Stimulated activated naive CD8-positive, alpha-beta T cell treated with anti-CD3 and anti-CD28 coated beads, Interleukin-15, amount 100 ng/mL, for 72 hours (primary cell): ENCODE measurements around the gene PCGF3.
"Not testable (repeated sequence)": the region's sequence is repeated elsewhere in the genome, so short reads cannot be mapped to it uniquely, and the experiment has no call there.

Source experiments
- ATAC-seq: fragments of 150-1000 bp; cut with Tn5 transposase; 2 replicates; pipeline ENCODE4 v1.10.0; 2021; ENCODE audit warnings: mild to moderate bottlenecking, moderate library complexity
- DNase-seq, 2 donors: peaks; one replicate each; pipeline ENCODE4 v3.0.0; 2021 to 2022
- H3K27ac Mint-ChIP-seq, 2 donors: one replicate each; pipeline ENCODE4 v1.8.0; 2022; ENCODE audit warnings: mild to moderate bottlenecking in 2 of 2, mixed read lengths in 2 of 2, moderate library complexity in 2 of 2
- H3K27me3 Mint-ChIP-seq: one replicate; pipeline ENCODE4 v1.8.0; 2022; ENCODE audit warnings: mixed read lengths
- H3K4me1 Mint-ChIP-seq: one replicate; pipeline ENCODE4 v1.8.0; 2022; ENCODE audit warnings: mild to moderate bottlenecking, mixed read lengths
- H3K4me3 Mint-ChIP-seq, 2 donors: one replicate each; pipeline ENCODE4 v1.8.0; 2022; ENCODE audit warnings: mild to moderate bottlenecking in 2 of 2, mixed read lengths in 2 of 2, moderate library complexity in 1 of 2
- H3K9me3 Mint-ChIP-seq, 2 donors: one replicate each; pipeline ENCODE4 v1.8.0; 2022; ENCODE audit warnings: mixed read lengths in 2 of 2

PCGF3 gene

GRCh38 chr4:744212-744841, 38.7 kb downstream of the PCGF3 start:
- DNase-seq (no peak), ATAC-seq (no peak)
- Mint-ChIP-seq H3K9me3 (no peaks in the 10 kb centered on the region), H3K27me3 (no peaks in the 10 kb centered on the region), H3K4me1 (peaks cover 13% of the 10 kb centered on the region), H3K27ac (peak overlapping the region in 1 of 2 donors; percentile 55), H3K4me3 (no peak overlapping the region)

- Mint-ChIP-seq H3K9me3 (no peaks in the 10 kb centered on the region), H3K4me1 (peaks cover 14% of the 10 kb centered on the region), H3K4me3 (no peak overlapping the region), H3K27me3 (no peaks in the 10 kb centered on the region), H3K27ac (no peak overlapping the region)
- DNase-seq (no peak), ATAC-seq (no peak)
Observed at GRCh38 chr4:747546-748170, 42.0 kb downstream of the PCGF3 start.

GRCh38 chr4:748461-748860, 42.8 kb downstream of the PCGF3 start:
- Mint-ChIP-seq H3K4me3 (no peak overlapping the region), H3K27ac (no peak overlapping the region), H3K4me1 (peaks cover 10% of the 10 kb centered on the region), H3K27me3 (no peaks in the 10 kb centered on the region), H3K9me3 (no peaks in the 10 kb centered on the region)
- ATAC-seq: no peak
- DNase-seq: no peak

DNA sequence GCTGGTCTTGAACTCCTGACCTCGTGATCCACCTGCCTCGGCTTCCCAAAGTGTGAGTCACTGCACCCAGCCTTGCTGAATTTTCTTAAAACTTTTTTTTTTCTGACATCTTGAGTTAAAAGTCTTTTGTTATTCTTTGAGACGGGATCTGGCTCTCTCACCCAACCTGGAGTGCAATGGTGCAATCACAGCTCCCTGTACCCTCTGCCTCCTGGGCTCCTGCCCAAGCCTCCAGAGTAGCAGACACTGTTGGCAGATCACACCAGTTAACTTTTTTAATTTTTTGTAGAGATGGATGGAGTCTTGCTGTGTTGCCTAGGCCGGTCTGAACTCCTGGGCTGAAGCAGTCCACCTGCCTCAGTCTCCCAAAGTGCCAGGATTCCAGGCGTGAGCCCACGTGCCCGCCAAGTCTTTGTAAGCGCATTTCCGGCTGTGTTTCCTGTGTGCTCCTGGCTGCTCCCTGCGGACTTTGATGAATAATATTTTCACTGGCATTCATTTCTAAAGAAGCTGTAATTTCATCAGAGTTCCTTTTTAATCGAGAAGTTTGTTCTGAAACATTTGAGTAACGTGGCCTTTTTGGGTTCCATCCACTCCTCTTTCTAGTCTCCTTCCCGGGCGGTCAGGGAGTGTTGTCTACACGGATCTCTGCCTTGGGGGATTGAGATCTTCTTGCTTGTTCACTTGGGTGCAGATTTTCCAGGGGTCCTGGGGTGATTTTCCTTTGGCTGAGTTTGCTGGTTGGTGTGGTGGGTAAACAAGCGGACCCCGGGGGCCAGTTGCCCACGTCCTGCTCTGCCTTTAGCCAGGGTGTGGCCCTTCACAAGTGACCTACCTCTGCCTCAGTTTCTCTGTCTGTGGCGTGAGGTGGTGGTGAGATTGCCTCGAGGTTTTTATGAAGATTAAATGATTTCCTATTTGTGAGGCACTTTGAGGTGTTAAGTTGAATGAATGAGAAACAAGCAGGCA, 44.4 kb downstream of the PCGF3 start:
- H3K27ac Mint-ChIP-seq: no peak overlapping the region
- H3K9me3 Mint-ChIP-seq: no peaks in the 10 kb centered on the region
- ATAC-seq (no peak), DNase-seq (no peak)
- peaks cover 4% of the 10 kb centered on the region for H3K4me1 Mint-ChIP-seq
- no peaks in the 10 kb centered on the region for H3K27me3 Mint-ChIP-seq
- no peak overlapping the region for H3K4me3 Mint-ChIP-seq

GRCh38 chr4:751676-752075, 46.0 kb downstream of the PCGF3 start:
- peaks cover 4% of the 10 kb centered on the region for H3K4me1 Mint-ChIP-seq
- no peaks in the 10 kb centered on the region for H3K27me3 Mint-ChIP-seq
- H3K4me3 Mint-ChIP-seq: no peak overlapping the region
- ATAC-seq (no peak), DNase-seq (no peak)
- H3K9me3 Mint-ChIP-seq: no peaks in the 10 kb centered on the region
- peak overlapping the region in 1 of 2 donors; percentile 79 for H3K27ac Mint-ChIP-seq

DNA sequence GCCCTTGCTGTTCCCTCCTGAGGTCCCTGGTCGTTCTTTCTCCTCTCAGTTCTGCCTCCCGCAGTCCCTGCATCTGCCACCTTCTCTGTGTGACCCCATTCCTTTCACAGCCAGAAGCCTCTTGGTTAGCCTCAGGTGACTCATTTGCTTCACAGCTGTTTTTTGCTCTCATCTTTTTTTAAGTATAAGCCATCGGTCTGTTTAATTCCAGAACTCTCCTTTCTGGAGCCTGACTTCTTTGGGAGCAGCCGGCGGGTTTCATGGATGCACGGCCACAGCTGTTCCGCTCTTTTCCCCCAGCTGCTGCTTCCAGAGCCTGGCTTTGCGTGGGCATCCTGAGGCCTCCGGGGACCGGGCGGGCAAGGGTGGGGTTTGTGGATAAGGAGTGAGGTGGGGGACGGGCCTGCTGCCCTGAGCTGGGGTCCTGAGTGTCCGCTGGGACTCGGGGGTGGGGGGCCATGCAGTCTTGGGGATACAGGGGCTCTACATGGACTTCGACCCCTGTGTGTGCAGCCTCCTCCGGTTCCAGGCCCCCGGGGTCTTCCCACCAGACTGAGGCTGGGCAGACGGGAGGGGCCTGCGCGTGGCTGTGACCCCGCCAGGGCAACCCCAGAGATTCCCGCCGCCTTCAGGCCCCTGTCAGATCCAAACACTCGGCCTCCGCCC, 46.7 kb downstream of the PCGF3 start:
- DNase-seq (no peak), ATAC-seq (no peak)
- peaks cover 4% of the 10 kb centered on the region for H3K4me1 Mint-ChIP-seq
- no peaks in the 10 kb centered on the region for H3K27me3 Mint-ChIP-seq
- no peaks in the 10 kb centered on the region for H3K9me3 Mint-ChIP-seq
- no peak overlapping the region for H3K4me3 Mint-ChIP-seq
- H3K27ac Mint-ChIP-seq: peak overlapping the region; percentile 46 to 79

DNA sequence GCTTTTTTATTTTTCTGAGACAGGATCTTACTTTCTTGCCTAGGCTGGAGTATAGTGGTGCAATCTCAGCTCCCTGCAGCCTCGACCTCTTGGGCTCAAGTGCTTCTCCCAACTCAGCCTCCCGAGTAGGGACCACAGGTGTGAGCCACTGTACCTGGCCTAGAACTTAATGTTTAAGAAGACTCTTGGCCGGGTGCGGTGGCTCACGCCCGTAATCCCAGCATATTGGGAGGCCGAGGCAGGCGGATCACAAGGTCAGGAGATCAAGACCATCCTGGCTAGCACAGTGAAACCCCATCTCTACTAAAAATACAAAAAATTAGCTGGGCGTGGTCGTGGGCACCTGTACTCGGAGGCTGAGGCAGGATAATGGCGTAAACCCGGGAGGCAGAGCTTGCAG, 47.6 kb downstream of the PCGF3 start:
- H3K27ac Mint-ChIP-seq: peak overlapping the region in 1 of 2 donors; percentile 34
- not testable (repeated sequence) for H3K27me3 Mint-ChIP-seq

GRCh38 chr4:754221-755120, 48.8 kb downstream of the PCGF3 start:
- DNase-seq (no peak), ATAC-seq (peak; percentile 42)
- H3K27ac Mint-ChIP-seq: peak overlapping the region in 1 of 2 donors; percentile 81
- H3K9me3 Mint-ChIP-seq: no peaks in the 10 kb centered on the region
- no peaks in the 10 kb centered on the region for H3K27me3 Mint-ChIP-seq
- no peak overlapping the region for H3K4me3 Mint-ChIP-seq
- H3K4me1 Mint-ChIP-seq: peaks cover 4% of the 10 kb centered on the region

More for the DNA sequence above, 47.6 kb downstream of the PCGF3 start:
- H3K4me1 Mint-ChIP-seq, ATAC-seq, DNase-seq, H3K9me3 Mint-ChIP-seq, H3K4me3 Mint-ChIP-seq: not testable (repeated sequence)

GRCh38 chr4:757111-757510, 51.5 kb downstream of the PCGF3 start:
- Mint-ChIP-seq H3K4me3 (no peak overlapping the region), H3K27me3 (no peaks in the 10 kb centered on the region), H3K9me3 (no peaks in the 10 kb centered on the region), H3K27ac (no peak overlapping the region), H3K4me1 (peaks cover 4% of the 10 kb centered on the region)
- ATAC-seq (no peak), DNase-seq (no peak)

DNA sequence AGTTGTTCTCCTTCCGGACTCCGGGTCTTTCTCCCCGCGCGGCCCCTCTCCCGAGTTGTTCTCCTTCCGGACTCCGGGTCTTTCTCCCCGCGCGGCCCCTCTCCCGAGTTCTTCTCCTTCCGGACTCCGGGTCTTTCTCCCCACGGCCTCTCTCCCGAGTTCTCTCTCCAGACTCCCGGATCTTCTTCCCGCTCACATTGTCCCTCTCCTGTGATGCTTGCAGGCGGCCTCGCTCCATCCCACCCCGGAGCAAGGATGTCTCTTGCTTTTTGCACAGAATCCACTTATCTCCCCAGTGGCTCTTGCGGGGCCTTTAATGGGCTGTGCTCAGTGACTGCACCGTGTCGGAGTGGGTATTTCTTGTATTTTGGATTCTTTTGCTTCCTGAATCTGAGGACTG, 54.2 kb downstream of the PCGF3 start:
- Mint-ChIP-seq H3K27ac (peak overlapping the region; percentile 1 to 5), H3K4me3 (peak overlapping the region in 1 of 2 donors; percentile 1)
- not testable (repeated sequence) for DNase-seq, ATAC-seq, H3K4me1 Mint-ChIP-seq, H3K27me3 Mint-ChIP-seq, H3K9me3 Mint-ChIP-seq

GRCh38 chr4:760616-761015, 55.0 kb downstream of the PCGF3 start:
- ATAC-seq (no peak), DNase-seq (no peak)
- H3K9me3 Mint-ChIP-seq: no peaks in the 10 kb centered on the region
- no peak overlapping the region for H3K4me3 Mint-ChIP-seq
- H3K27ac Mint-ChIP-seq: no peak overlapping the region
- H3K27me3 Mint-ChIP-seq: no peaks in the 10 kb centered on the region
- H3K4me1 Mint-ChIP-seq: peaks cover 4% of the 10 kb centered on the region

DNA sequence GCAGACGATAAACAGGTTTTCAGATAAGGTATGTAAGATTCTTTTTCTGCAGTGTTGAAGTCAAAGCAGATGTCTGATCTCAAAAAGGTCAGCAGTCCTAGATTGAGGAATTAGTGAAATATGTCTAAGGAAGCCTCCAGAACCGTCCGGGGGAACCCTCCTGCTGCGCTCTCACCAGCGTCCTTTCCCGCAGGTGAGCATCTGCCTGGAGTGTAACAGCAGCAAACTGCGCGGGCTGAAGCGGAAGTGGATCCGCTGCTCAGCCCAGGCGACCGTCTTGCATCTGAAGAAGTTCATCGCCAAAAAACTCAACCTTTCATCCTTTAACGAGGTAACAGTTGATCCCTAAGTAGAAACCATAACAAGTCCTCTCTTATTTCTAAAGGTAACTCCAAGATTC, 55.5 kb downstream of the PCGF3 start:
- Mint-ChIP-seq H3K27ac (no peak overlapping the region), H3K27me3 (no peaks in the 10 kb centered on the region), H3K4me3 (no peak overlapping the region), H3K9me3 (no peaks in the 10 kb centered on the region), H3K4me1 (peaks cover 4% of the 10 kb centered on the region)
- DNase-seq: no peak
- ATAC-seq: no peak

DNA sequence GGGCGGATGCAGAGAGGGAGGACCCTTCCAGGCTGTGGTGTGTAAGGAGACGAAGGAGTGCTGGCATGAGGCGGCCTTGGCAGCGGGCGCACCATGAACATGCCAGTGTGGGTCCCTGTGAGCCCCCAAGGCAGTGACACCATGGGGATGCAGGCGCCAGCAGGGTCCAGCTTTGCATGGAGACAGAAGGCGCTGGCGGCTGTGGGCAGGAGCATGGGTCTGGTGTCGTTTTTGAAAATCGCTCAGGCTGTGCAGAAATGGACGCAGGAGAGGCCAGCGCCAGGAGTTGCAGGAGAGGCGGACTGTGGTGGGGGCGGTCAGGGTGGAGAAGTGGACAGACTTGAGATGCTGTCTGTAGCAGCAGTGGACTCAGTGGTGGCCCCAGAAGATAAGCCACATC, 56.1 kb downstream of the PCGF3 start:
- Mint-ChIP-seq H3K4me3 (no peak overlapping the region), H3K9me3 (no peaks in the 10 kb centered on the region), H3K27ac (no peak overlapping the region), H3K27me3 (no peaks in the 10 kb centered on the region), H3K4me1 (peaks cover 6% of the 10 kb centered on the region)
- ATAC-seq: no peak
- no peak for DNase-seq

- Mint-ChIP-seq H3K4me1 (peaks cover 10% of the 10 kb centered on the region), H3K27ac (peak overlapping the region; percentile 77 to 81), H3K27me3 (no peaks in the 10 kb centered on the region), H3K4me3 (no peak overlapping the region), H3K9me3 (no peaks in the 10 kb centered on the region)
- DNase-seq: no peak
- peak; percentile 46 for ATAC-seq
Observed at GRCh38 chr4:762211-763190, 56.9 kb downstream of the PCGF3 start.
